Panc1 (cell line): ENCODE data around the gene CPS1. TPM values are rescaled to one million over a fixed set of nuclear protein-coding genes. Genes with fewer than 3 reads are reported as not detected.

Source experiments
- ATAC-seq: fragments of 200-7000 bp; cut with Tn5 transposase; 2 replicates; pipeline ENCODE4 v1.9.1; 2020; ENCODE audit warnings: mild to moderate bottlenecking, moderate library complexity
- BruUV-seq: library from RNA; stranded (reverse); fragments of 400-500 nt; replicated peaks from 2 replicates; lab custom pipeline; 2021; lab: Mats Ljungman, UMichigan
- CTCF ChIA-PET: fragments of 300-600 bp; sonication (Branson Sonifier 250); formaldehyde crosslinking; loops from one replicate; lab custom pipeline; 2022; ENCODE audit warnings: antibody characterized with exemption; lab: Charles Lee
- POLR2A ChIA-PET: fragments of 300-600 bp; sonication (Branson Sonifier 250); formaldehyde crosslinking; loops from one replicate; lab custom pipeline; 2022; ENCODE audit warnings: antibody characterized with exemption; lab: Charles Lee
- DNase-seq: peaks from one replicate; pipeline ENCODE4 v3.0.0-alpha.2; 2010; ENCODE audit warnings: low read depth, low spot score
- H3K27ac ChIP-seq: 2 replicates; pipeline ENCODE4 v1.5.1; 2011; ENCODE audit warnings: mild to moderate bottlenecking, low read length, inconsistent platforms
- H3K27me3 ChIP-seq: fragments of 200-500 bp; sonication (Bioruptor generic); 2 replicates; pipeline ENCODE4 v1.6.0; 2014; ENCODE audit warnings: low read length, inconsistent platforms; ENCODE audit not compliant: control insufficient read depth, insufficient read depth
- H3K36me3 ChIP-seq: fragments of 200-500 bp; sonication (Bioruptor generic); 2 replicates; pipeline ENCODE4 v1.5.1; 2014; ENCODE audit warnings: inconsistent platforms, mild to moderate bottlenecking, low read length, moderate library complexity; ENCODE audit not compliant: control insufficient read depth, insufficient read depth
- H3K4me1 ChIP-seq: 2 replicates; pipeline ENCODE4 v1.5.1; 2011; ENCODE audit warnings: inconsistent platforms, mild to moderate bottlenecking, low read length, moderate library complexity; ENCODE audit not compliant: control insufficient read depth, insufficient read depth
- H3K4me3 ChIP-seq, 2 experiments: 2 replicates each; pipeline ENCODE4 v1.5.1; 2011 to 2012; ENCODE audit warnings: low read depth in 2 of 2, low read length in 2 of 2, mild to moderate bottlenecking in 2 of 2, inconsistent platforms in 1 of 2, moderate library complexity in 1 of 2
- H3K9me3 ChIP-seq: fragments of 200-500 bp; sonication (Bioruptor generic); 2 replicates; pipeline ENCODE4 v1.5.1; 2014; ENCODE audit warnings: low read depth, mild to moderate bottlenecking, inconsistent platforms, low read length, moderate library complexity; ENCODE audit not compliant: control insufficient read depth, insufficient read depth
- POLR2AphosphoS5 ChIP-seq: IDR thresholded peaks from 2 replicates; pipeline ENCODE4 v1.6.1; 2012; ENCODE audit warnings: mild to moderate bottlenecking, low read depth, low read length, moderate library complexity
- SIN3A ChIP-seq: IDR thresholded peaks from 2 replicates; pipeline ENCODE4 v1.6.1; 2012; ENCODE audit warnings: low read depth, mild to moderate bottlenecking, low read length, moderate library complexity, borderline replicate concordance; ENCODE audit not compliant: insufficient read depth
- TCF7L2 ChIP-seq: IDR thresholded peaks from 2 replicates; pipeline ENCODE4 v1.6.1; 2011; ENCODE audit warnings: mild to moderate bottlenecking, low read depth, low read length, inconsistent platforms
- in situ Hi-C: cut with HindIII; loops from 2 replicates; pipeline ENCODE4 v1.10.0; 2016; ENCODE audit warnings: low sequenced_read_pairs, low pct_unique_long_range_greater_than_20kb
- intact Hi-C: fragments of 100-400 bp; cut with micrococcal nuclease; formaldehyde crosslinking; loops from one replicate; pipeline ENCODE4 v1.10.0; 2022; ENCODE audit not compliant: unreplicated experiment
- total RNA-seq: library from RNA; stranded (reverse); gene quantifications from one replicate; pipeline ENCODE4 v1.2.1, GENCODE V29; 2021; ENCODE audit not compliant: unreplicated experiment
- TF ChIP-seq, protein P1 (sequence below): fragments of 450-650 bp; IDR thresholded peaks from 2 replicates; pipeline ENCODE4 v1.5.1; 2017; ENCODE audit warnings: mild to moderate bottlenecking
- TF ChIP-seq, protein P2 (sequence below), 2 experiments: IDR thresholded peaks; 2 replicates each; pipeline ENCODE4 v1.6.1; 2011 to 2012; ENCODE audit warnings: low read depth in 2 of 2, control low read depth in 1 of 2, low read length in 1 of 2, mild to moderate bottlenecking in 1 of 2, moderate library complexity in 1 of 2; ENCODE audit not compliant: insufficient read depth in 1 of 2

Gene CPS1
- total RNA-seq, 1 experiment from 2014 or later: 5.1 TPM

GRCh38 chr2:210713122-210713521 lies 156.7 kb downstream of the CPS1 start:
- in situ Hi-C loops (no loop called here), intact Hi-C loops (no loop called here)
- no TSS peak for BruUV-seq
- H3K9me3 ChIP-seq: no peaks in the 10 kb centered on the region
- no peaks in the 10 kb centered on the region for H3K36me3 ChIP-seq
- no peaks in the 10 kb centered on the region for H3K4me1 ChIP-seq
- no peak overlapping the region for H3K27ac ChIP-seq
- DNase-seq (no peak), ATAC-seq (no peak)
- POLR2A ChIA-PET: no interaction called here
- CTCF ChIA-PET: no interaction called here
- H3K27me3 ChIP-seq: no peaks in the 10 kb centered on the region
- TF ChIP-seq TCF7L2 (no peak), POLR2AphosphoS5 (no peak), SIN3A (no peak)
- TF ChIP-seq, protein P1, sequence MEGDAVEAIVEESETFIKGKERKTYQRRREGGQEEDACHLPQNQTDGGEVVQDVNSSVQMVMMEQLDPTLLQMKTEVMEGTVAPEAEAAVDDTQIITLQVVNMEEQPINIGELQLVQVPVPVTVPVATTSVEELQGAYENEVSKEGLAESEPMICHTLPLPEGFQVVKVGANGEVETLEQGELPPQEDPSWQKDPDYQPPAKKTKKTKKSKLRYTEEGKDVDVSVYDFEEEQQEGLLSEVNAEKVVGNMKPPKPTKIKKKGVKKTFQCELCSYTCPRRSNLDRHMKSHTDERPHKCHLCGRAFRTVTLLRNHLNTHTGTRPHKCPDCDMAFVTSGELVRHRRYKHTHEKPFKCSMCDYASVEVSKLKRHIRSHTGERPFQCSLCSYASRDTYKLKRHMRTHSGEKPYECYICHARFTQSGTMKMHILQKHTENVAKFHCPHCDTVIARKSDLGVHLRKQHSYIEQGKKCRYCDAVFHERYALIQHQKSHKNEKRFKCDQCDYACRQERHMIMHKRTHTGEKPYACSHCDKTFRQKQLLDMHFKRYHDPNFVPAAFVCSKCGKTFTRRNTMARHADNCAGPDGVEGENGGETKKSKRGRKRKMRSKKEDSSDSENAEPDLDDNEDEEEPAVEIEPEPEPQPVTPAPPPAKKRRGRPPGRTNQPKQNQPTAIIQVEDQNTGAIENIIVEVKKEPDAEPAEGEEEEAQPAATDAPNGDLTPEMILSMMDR: no peak
- TF ChIP-seq, protein P2, sequence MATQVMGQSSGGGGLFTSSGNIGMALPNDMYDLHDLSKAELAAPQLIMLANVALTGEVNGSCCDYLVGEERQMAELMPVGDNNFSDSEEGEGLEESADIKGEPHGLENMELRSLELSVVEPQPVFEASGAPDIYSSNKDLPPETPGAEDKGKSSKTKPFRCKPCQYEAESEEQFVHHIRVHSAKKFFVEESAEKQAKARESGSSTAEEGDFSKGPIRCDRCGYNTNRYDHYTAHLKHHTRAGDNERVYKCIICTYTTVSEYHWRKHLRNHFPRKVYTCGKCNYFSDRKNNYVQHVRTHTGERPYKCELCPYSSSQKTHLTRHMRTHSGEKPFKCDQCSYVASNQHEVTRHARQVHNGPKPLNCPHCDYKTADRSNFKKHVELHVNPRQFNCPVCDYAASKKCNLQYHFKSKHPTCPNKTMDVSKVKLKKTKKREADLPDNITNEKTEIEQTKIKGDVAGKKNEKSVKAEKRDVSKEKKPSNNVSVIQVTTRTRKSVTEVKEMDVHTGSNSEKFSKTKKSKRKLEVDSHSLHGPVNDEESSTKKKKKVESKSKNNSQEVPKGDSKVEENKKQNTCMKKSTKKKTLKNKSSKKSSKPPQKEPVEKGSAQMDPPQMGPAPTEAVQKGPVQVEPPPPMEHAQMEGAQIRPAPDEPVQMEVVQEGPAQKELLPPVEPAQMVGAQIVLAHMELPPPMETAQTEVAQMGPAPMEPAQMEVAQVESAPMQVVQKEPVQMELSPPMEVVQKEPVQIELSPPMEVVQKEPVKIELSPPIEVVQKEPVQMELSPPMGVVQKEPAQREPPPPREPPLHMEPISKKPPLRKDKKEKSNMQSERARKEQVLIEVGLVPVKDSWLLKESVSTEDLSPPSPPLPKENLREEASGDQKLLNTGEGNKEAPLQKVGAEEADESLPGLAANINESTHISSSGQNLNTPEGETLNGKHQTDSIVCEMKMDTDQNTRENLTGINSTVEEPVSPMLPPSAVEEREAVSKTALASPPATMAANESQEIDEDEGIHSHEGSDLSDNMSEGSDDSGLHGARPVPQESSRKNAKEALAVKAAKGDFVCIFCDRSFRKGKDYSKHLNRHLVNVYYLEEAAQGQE (IDR thresholded peaks at IDR 0.05; ENCODE audit: insufficient read depth in 1 of 2, low read depth in 2 of 2, low read length in 1 of 2): no peak
- H3K4me3 ChIP-seq: no peak overlapping the region

- Histone ChIP-seq H3K27ac (no peak overlapping the region), H3K4me1 (no peaks in the 10 kb centered on the region), H3K9me3 (no peaks in the 10 kb centered on the region), H3K4me3 (no peak overlapping the region), H3K36me3 (no peaks in the 10 kb centered on the region), H3K27me3 (no peaks in the 10 kb centered on the region)
- in situ Hi-C loops: no loop called here
- no peak for ATAC-seq
- intact Hi-C loops: no loop called here
- TF ChIP-seq TCF7L2 (no peak), POLR2AphosphoS5 (no peak), SIN3A (no peak)
- TF ChIP-seq, protein P2 (IDR thresholded peaks at IDR 0.05; ENCODE audit: insufficient read depth in 1 of 2, low read depth in 2 of 2, low read length in 1 of 2): no peak
- TF ChIP-seq, protein P1: no peak
- ChIA-PET POLR2A (no interaction called here), CTCF (no interaction called here)
- no peak for DNase-seq
- no TSS peak for BruUV-seq
These were observed 159.2 kb downstream of the CPS1 start for GRCh38 chr2:210715560-210716082.
